GM15510 (cell line): Measurements from ENCODE around the gene JMJD4.
A peak's percentile ranks its signal among the peaks of the same experiment; 100 is the strongest.

Experiments used
- POLR2A ChIP-seq: IDR thresholded peaks from 3 replicates; pipeline ENCODE4 v1.6.1; 2011; ENCODE audit warnings: borderline replicate concordance; ENCODE audit not compliant: insufficient read length; ENCODE audit errors: extremely low read depth

Gene JMJD4

DNA sequence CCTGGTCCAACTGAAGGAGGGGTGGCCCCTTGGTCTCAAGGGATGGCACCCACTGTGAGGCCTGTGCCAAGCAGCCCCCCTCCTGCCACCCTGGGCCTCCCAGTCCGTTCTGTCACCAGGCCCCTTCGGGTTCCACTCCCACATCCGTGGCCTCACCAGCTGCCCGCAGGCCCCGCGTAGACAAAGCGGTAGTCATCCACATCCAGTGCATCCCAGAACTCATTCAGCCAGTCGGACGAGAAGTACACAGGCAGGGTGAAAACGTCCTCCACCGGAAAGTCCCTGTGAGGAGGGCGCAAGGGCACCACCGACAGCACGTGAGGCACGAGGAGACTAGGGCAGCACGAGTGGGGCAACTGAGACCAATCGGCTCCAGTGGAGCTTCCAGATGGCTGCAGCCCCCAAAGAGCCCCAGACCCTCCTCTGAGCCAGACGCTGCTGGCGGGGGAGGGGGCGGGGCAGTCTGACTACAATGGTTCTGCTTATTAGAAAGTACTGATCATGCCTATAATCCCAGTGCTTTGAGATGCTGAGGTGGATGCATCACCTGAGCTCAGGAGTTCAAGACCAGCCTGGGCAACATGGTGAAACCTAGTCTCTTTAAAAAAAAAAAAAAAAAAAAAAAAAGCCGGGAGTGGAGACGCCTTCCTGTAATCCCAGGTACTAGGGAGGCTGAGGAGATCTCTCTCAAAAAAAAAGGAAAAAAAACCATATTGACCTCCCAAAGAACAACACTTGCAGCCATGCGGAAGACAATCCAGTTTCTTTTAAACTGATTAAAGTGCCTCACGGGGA lies 1.2 kb downstream of the JMJD4 start:
- TF ChIP-seq POLR2A: no peak

DNA sequence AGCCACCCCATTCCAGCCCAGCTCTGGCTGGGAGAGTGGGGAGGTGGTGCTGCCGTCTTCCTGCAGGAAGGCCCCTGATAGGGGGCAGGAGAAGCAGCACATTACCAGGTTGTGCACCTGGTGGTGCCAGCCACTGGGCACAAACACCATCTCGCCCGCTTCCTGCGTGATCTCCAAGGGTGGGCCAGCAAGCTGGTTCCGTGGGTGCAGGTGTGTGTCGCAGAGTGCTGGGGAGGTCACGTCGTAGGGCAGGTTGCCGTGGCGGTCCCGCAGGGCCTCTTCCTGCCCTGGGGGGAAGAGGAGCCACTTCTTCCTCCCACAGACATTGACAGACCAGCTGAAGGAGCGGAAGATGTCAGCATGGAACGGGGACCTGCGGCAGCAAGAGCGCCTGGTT lies 1.8 kb downstream of the JMJD4 start:
- TF ChIP-seq POLR2A: no peak

DNA sequence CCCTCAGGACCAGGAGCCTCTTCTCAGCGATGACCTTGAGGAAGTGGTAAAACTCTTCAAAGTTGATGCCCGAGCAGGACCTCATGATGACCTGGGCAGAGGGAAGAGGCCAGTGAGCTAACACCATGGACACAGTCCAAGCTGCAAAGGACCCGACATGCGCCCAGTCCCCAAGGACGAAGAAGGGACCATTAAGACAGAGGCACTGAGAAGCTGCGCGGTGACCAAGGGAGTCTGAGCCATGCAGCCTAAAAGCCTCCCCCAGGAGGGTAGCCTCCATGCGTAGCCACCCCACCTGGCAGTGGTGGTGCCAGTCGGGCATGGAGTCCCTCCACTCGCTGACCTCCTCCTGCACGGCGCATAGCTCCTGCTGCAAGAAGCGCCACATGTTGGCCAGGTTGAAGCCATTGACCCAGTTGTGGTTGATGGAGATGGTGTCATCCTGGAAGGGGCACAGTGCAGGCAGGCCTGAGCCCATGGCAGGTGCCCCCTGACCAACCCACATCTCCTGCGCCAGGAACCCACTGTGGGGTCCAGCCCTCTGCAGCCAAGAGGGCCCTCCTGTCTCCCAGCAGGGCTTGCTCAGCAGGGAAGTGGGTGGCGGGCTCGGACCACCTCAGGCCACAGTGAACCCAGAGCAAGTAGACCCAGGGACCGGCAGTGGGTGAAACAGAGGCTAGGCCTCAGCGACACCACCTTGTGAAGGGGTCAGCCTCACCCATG lies 2.4 kb downstream of the JMJD4 start:
- TF ChIP-seq POLR2A: no peak

DNA sequence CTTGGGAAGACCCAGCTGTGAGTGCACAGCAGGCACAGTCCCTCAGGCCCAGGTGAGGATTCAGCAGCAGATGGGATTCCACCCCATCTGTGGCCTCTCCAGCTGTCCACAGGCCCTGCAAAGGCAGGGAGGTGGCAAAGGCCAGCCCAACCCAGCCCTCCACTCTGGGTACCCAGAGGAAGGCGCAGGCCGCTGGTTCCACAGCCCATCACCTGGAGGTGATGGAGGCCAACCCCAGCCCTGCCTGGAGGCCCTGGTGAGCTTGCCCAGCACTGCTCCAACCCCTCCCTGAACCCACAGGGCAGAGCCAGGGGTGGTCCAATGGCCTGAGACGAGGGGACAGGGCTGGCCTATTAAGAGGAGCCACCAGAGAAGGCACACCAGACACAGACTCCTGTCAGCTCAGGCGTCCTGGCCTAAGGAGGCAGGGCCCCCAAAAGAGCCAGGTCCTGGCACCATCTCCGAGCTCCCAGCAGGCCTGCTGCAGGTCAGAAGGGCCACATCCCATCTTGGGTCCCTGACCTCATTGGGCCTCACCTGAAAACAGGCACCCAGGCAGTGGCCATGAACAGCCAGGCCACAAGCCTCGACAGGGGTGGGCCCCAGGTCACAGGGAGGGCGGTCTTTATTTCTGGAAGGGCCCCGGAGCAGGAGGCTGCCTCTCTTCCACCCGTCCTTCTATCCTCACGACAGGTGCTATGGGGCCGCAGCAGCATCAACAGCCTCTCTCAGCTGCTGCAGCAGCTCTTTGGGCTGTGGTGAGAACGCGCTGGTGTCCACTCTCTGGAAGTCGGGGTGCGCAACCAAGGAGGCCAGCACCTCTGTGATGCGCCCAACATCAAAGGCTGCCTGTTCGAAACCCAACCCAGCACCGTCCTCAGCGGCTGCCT lies 3.2 kb downstream of the JMJD4 start:
- no peak for TF ChIP-seq POLR2A

DNA sequence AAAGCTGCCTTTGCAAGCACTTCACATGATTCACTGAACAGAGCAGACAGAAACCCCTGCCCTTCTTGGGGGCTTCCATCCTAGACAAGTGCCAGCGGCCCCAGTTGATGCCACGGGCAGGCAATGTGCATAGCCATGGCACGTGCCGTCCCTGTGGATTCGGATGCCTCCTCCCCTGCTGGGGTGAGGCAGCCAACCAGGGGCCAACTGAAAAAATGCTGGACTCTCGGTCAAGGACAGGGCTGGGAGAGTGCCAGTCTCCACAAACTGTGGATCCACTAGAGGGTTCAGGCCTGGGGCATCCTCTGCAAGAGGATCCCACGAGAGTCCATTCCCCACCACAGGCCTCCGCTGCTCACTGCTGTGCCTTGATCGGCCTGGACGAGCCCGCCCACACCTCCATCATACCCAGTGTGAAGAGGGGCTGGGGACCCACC lies 3.8 kb downstream of the JMJD4 start:
- TF ChIP-seq POLR2A: no peak

DNA sequence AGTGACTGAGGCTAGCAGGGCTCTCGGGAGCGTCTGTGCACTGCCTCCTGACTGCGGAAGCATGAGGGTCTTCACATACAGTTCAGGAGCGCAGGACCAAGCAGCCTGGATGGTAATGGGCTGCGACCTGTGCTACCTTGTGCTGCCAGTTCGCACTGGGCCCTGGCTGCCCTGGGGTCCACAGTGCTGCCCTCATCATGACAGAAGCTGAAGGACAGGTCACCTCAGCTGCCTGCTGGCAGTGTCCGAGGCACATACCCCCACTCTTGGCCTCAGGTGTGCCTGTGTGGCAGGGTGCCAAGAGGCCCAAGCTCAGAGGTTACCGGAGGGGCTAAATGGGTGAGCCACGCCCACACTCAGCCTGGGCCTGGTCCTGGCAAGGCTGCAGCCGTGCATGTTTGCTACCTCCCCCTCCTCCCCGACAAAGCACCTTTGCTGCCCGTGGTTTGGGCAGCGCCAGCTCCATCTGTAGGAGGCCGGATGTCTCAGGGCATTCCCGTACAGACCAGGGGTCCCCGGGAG lies 4.4 kb downstream of the JMJD4 start:
- TF ChIP-seq POLR2A: no peak

DNA sequence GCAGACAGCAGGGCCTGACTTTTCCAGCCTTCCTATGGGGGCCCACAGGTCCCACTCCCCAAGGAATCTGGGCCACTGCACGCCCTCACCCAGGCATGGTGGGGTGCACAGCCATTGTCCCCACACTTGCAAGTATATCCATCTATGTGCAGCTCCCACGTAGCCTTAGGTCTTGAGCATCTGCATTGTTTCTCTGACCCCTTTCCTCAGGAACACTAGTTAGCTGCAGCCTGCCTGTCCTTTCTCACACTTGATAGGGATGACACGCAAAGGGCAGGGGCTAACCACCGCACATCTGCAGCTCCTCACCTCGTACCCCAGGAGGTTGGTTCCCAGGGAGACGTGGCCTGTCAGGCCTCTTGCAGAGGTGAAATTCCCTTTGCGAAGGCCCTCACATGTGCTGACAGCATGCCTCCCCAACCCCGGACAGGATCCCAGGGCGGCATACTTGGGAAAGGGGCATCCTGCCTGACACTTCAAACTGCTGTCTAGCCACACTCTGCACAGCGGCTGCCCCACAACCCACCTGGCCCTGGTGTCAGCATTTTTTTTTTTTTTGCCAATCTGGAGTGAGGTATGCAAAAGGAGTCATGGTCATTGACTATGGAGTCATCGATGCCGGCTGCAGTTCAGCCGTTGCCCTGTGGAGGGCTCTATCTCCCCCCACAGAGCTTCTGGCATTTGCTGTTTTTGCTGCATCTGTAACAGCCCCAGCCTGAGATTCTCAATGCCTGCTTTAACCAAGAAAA lies 5.0 kb downstream of the JMJD4 start:
- TF ChIP-seq POLR2A: no peak

DNA sequence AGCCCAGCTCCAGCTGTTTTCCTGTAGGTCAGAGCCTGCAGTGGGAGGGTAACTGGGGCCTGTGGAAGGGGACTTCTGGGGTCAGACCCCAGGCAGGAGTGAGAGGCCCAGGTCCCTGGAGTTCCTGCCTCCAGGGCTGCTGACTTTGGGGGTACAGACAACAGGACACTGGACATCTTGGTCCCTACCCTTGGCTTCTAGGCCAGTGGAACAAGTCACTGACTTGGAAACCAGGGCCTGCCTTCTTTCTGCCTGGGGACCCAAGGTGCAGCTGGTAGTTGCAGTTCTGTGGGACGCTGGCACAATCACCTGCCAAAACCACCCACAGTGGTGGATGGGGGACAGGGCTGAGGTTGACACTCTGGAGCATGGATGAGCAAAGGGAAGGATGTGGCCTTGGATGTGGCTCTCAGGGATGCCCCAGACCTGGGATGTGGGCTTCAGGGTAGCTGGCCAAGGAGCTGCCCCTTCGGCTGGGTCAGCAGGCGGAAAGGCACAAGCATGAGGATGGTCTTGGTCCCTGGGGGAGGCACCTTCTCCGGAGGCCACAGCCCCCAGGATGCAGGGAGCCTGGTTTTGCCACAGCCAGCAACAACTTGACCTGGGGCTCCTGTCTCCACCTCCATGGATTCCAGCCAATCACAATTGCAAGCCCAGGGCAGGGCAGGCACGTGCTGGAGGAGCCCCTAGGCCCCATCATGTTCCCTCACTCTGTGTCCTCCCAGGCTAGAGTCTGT lies 5.8 kb downstream of the JMJD4 start:
- TF ChIP-seq POLR2A: no peak

DNA sequence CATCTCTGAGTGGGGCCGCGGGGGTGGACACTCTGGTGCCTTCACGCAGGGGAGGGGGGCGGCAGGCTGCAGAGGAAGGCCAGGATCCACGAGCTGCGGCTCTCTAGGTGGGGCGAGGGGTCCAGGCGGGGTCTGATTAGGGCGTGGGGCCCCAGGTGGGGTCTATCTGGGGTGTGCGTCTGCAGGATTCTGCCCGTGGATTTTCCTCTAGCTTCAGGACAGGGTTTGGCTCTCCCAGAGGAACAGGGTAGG lies 6.3 kb downstream of the JMJD4 start:
- TF ChIP-seq POLR2A: peak; percentile 7

DNA sequence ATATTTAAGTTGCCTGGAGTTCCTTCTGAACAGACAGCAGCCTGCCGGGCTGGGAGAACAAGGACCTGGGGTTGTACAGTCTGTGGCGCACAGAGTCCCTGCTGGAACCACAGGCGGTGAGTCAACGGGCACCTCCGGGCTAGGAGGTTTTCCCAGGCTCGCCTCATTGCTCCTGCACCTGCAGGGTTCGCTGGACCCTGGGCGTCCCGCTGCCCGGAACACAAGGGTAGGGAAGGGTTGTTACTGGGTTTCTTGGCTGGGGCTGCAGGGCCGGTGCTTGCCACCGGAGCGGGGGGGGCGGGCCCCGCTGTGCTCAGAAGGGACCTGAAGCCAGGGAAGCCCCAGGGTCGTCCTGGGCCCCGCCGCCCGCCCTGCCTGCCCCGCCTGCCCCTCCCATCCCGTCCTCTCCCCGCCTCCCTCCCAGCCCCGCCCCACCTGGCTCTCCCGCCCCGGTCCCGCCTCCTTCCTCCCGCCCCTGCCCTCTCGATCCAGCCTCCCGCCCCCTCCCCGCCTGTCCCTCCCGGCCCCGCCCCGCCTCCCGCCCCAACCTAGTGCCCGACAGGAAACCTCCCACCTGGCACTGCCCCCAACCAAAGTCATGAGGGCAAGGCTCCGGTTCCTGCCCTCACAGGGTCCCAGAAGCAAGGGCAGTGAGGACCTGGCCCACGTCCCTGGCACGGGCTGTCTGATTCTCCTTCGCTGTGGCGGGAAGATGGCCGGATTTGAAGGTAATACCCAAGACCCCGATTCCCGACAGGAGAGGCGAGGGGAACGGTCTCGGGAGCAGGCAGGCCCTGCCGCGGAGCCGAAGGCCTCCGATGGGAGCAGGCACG lies 6.8 kb downstream of the JMJD4 start:
- TF ChIP-seq POLR2A: peak; percentile 17

DNA sequence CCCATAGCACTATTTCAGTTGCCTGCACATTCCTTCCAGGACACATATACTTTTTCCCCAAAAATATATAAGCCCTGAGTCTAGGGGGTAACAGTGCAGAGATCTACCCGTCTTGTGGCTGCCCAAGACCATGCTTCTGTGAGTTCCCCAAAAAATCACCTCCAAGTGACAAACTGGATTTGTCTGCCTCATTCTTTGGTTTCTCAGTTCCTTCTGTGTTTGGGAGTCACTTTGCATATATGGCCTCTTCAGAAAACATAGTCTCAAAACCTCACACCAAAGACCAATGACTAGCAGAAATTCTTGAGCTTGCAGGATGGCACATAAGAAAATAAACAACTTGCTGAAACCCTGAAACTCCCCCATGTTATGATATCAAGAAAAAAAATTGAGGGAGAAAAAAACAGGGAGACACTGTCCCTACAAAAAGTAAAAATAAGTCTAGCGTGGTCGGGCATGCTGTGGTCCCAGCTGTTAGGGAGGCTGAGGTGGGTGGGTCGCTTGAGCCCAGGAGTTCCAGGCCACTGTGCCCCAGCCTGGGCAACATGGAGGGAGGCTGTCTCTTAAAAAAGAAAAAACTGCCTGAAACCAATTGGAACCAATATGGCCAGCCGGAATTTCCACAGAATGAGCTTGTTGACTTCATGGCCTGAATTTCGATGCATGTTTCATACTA lies 8.0 kb downstream of the JMJD4 start:
- TF ChIP-seq POLR2A: no peak

DNA sequence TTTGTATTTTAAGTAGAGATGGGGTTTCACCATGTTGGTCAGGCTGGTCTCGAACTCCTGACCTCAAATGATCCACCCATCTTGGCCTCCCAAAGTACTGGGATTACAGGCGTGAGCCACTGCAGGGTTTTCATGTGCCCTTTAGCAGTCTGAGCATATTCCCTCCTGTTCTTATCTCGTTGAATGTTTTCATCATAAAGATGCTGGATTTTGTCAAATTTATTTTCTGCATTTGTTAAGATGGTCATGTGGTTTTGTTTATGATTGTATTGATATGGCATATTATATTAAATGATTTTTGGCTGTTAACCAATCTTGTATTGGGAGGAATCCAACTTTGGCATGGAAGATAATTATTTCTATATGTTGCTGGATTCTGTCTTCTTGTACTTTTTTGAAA lies 8.8 kb downstream of the JMJD4 start:
- no peak for TF ChIP-seq POLR2A
